ENCODE data around the gene VPS13D. TPM values are rescaled to one million over a fixed set of nuclear protein-coding genes. Genes with fewer than 3 reads are reported as not detected.
"Not testable (repeated sequence)": the region's sequence is repeated elsewhere in the genome, so short reads cannot be mapped to it uniquely, and the experiment has no call there.

VPS13D gene
- total and polyA plus RNA-seq, 2 donors from 2014 or later = 19.4 to 75.8 TPM

- H3K36me3 ChIP-seq (ENCODE audit: control insufficient read depth in 2 of 3, insufficient read depth in 3 of 3, low read length in 3 of 3) = no peaks in the 10 kb centered on the region
- intact Hi-C loops (cut with DNase I) = no loop called here
- no peak overlapping the region for H3K9ac ChIP-seq (ENCODE audit: low read length in 3 of 3)
- peaks cover 0 to 3% (median 2%) of the 10 kb centered on the region in 3 donors for H3K4me1 ChIP-seq (ENCODE audit: control insufficient read depth in 2 of 3, insufficient read depth in 2 of 3, low read depth in 1 of 3, low read length in 3 of 3)
- H3K4me3 ChIP-seq (ENCODE audit: low read length in 3 of 3) = no peak overlapping the region
- FAIRE-seq = no peak
- TF ChIP-seq CTCF (IDR thresholded peaks at IDR 0.05; ENCODE audit: borderline replicate concordance, extremely low read depth, insufficient read depth) = no peak
- H3K9me3 ChIP-seq (ENCODE audit: control insufficient read depth in 2 of 3, insufficient read depth in 1 of 3, low read length in 3 of 3) = peaks cover 0 to 3% (median 0%) of the 10 kb centered on the region in 3 donors
- peak in 1 of 5 donors; percentile 21 for DNase-seq
- H3K27me3 ChIP-seq (ENCODE audit: control insufficient read depth, insufficient read depth, low read length) = no peaks in the 10 kb centered on the region
- H3K27ac ChIP-seq (ENCODE audit: low read depth in 2 of 2, low read length in 2 of 2) = no peak overlapping the region
These were observed 10.0 kb upstream of the VPS13D start for GRCh38 chr1:12219800-12220199.

GRCh38 chr1:12220890-12221289, 8.9 kb upstream of the VPS13D start:
- Histone ChIP-seq H3K9me3 (ENCODE audit: control insufficient read depth in 2 of 3, insufficient read depth in 1 of 3, low read length in 3 of 3) (no peaks in the 10 kb centered on the region), H3K36me3 (ENCODE audit: control insufficient read depth in 2 of 3, insufficient read depth in 3 of 3, low read length in 3 of 3) (no peaks in the 10 kb centered on the region), H3K27ac (ENCODE audit: low read depth in 2 of 2, low read length in 2 of 2) (no peak overlapping the region), H3K4me1 (ENCODE audit: control insufficient read depth in 2 of 3, insufficient read depth in 2 of 3, low read depth in 1 of 3, low read length in 3 of 3) (peaks cover 0 to 3% (median 2%) of the 10 kb centered on the region in 3 donors), H3K27me3 (ENCODE audit: control insufficient read depth, insufficient read depth, low read length) (no peaks in the 10 kb centered on the region), H3K9ac (ENCODE audit: low read length in 3 of 3) (no peak overlapping the region), H3K4me3 (ENCODE audit: low read length in 3 of 3) (no peak overlapping the region)
- DNase-seq (peak in 1 of 5 donors; percentile 37), FAIRE-seq (no peak)
- no peak for TF ChIP-seq CTCF (IDR thresholded peaks at IDR 0.05; ENCODE audit: borderline replicate concordance, extremely low read depth, insufficient read depth)
- intact Hi-C loops (cut with DNase I) = no loop called here

GRCh38 chr1:12222700-12223099, 7.1 kb upstream of the VPS13D start:
- H3K4me1 ChIP-seq (ENCODE audit: control insufficient read depth in 2 of 3, insufficient read depth in 2 of 3, low read depth in 1 of 3, low read length in 3 of 3); H3K27me3 ChIP-seq (ENCODE audit: control insufficient read depth, insufficient read depth, low read length); FAIRE-seq; H3K4me3 ChIP-seq (ENCODE audit: low read length in 3 of 3); H3K9ac ChIP-seq (ENCODE audit: low read length in 3 of 3); H3K36me3 ChIP-seq (ENCODE audit: control insufficient read depth in 2 of 3, insufficient read depth in 3 of 3, low read length in 3 of 3); H3K9me3 ChIP-seq (ENCODE audit: control insufficient read depth in 2 of 3, insufficient read depth in 1 of 3, low read length in 3 of 3); DNase-seq; intact Hi-C loops (cut with DNase I); H3K27ac ChIP-seq (ENCODE audit: low read depth in 2 of 2, low read length in 2 of 2): not testable (repeated sequence)

- not testable (repeated sequence) for H3K4me3 ChIP-seq (ENCODE audit: low read length in 3 of 3); FAIRE-seq
These were observed 5.7 kb upstream of the VPS13D start for GRCh38 chr1:12224092-12224491.

More at GRCh38 chr1:12224092-12224491, 5.7 kb upstream of the VPS13D start:
- H3K9ac ChIP-seq (ENCODE audit: low read length in 3 of 3); H3K27ac ChIP-seq (ENCODE audit: low read depth in 2 of 2, low read length in 2 of 2); H3K36me3 ChIP-seq (ENCODE audit: control insufficient read depth in 2 of 3, insufficient read depth in 3 of 3, low read length in 3 of 3); H3K9me3 ChIP-seq (ENCODE audit: control insufficient read depth in 2 of 3, insufficient read depth in 1 of 3, low read length in 3 of 3); H3K27me3 ChIP-seq (ENCODE audit: control insufficient read depth, insufficient read depth, low read length); H3K4me1 ChIP-seq (ENCODE audit: control insufficient read depth in 2 of 3, insufficient read depth in 2 of 3, low read depth in 1 of 3, low read length in 3 of 3); DNase-seq; intact Hi-C loops (cut with DNase I): not testable (repeated sequence)

All from kidney (tissue), 14 donors.